ENCODE measurements around the gene VTI1A. TPM values are rescaled to one million over a fixed set of nuclear protein-coding genes. Genes with fewer than 3 reads are reported as not detected.

Gene VTI1A
- total and polyA plus RNA-seq, 4 donors = 5.5 to 26.9 (median 13.1) TPM

GRCh38 chr10:112465299-112465883 is 18.4 kb downstream of the VTI1A start:
- 96% methylated on average over 3 of the region's 3 CpGs for WGBS
- no peak overlapping the region for H3K27ac ChIP-seq (ENCODE audit: low read depth in 1 of 2, low read length in 2 of 2)
- peaks cover 0 to 23% (median 12%) of the 10 kb centered on the region in 4 donors for H3K36me3 ChIP-seq (ENCODE audit: control insufficient read depth in 4 of 4, insufficient read depth in 3 of 4, low read depth in 1 of 4, low read length in 3 of 4)

More at GRCh38 chr10:112465299-112465883, 18.4 kb downstream of the VTI1A start:
- Histone ChIP-seq H3K4me3 (ENCODE audit: low read depth in 1 of 3, low read length in 3 of 3) (no peak overlapping the region), H3K27me3 (ENCODE audit: control insufficient read depth in 4 of 4, insufficient read depth in 4 of 4, low read length in 3 of 4) (no peaks in the 10 kb centered on the region), H3K9ac (ENCODE audit: low read depth in 1 of 2, low read length in 2 of 2) (no peak overlapping the region), H3K9me3 (ENCODE audit: control insufficient read depth in 4 of 4, low read length in 3 of 4) (no peaks in the 10 kb centered on the region), H3K4me1 (ENCODE audit: control insufficient read depth in 4 of 4, insufficient read depth in 4 of 4, low read length in 3 of 4) (no peaks in the 10 kb centered on the region)
- DNase-seq (ENCODE audit: low spot score) = no peak
- TF ChIP-seq MAX (IDR thresholded peaks at IDR 0.05) (no peak), ZBTB33 (IDR thresholded peaks at IDR 0.05) (no peak), FOXA1 (IDR thresholded peaks at IDR 0.05) (no peak), HNF4A (conservative IDR thresholded peaks at IDR 0.05) (no peak), FOXA2 (IDR thresholded peaks at IDR 0.05) (no peak), RAD21 (IDR thresholded peaks at IDR 0.05) (no peak), YY1 (IDR thresholded peaks at IDR 0.05) (no peak), JUND (IDR thresholded peaks at IDR 0.05) (no peak), RXRA (IDR thresholded peaks at IDR 0.05) (no peak), CTCF (IDR thresholded peaks at IDR 0.05; ENCODE audit: low read depth, low read length, missing input control) (no peak), HNF4G (IDR thresholded peaks at IDR 0.05) (no peak), SP1 (IDR thresholded peaks at IDR 0.05) (no peak)
- TF ChIP-seq, protein P1, sequence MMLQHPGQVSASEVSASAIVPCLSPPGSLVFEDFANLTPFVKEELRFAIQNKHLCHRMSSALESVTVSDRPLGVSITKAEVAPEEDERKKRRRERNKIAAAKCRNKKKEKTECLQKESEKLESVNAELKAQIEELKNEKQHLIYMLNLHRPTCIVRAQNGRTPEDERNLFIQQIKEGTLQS (IDR thresholded peaks at IDR 0.05) = no peak
- TF ChIP-seq, protein P2, sequence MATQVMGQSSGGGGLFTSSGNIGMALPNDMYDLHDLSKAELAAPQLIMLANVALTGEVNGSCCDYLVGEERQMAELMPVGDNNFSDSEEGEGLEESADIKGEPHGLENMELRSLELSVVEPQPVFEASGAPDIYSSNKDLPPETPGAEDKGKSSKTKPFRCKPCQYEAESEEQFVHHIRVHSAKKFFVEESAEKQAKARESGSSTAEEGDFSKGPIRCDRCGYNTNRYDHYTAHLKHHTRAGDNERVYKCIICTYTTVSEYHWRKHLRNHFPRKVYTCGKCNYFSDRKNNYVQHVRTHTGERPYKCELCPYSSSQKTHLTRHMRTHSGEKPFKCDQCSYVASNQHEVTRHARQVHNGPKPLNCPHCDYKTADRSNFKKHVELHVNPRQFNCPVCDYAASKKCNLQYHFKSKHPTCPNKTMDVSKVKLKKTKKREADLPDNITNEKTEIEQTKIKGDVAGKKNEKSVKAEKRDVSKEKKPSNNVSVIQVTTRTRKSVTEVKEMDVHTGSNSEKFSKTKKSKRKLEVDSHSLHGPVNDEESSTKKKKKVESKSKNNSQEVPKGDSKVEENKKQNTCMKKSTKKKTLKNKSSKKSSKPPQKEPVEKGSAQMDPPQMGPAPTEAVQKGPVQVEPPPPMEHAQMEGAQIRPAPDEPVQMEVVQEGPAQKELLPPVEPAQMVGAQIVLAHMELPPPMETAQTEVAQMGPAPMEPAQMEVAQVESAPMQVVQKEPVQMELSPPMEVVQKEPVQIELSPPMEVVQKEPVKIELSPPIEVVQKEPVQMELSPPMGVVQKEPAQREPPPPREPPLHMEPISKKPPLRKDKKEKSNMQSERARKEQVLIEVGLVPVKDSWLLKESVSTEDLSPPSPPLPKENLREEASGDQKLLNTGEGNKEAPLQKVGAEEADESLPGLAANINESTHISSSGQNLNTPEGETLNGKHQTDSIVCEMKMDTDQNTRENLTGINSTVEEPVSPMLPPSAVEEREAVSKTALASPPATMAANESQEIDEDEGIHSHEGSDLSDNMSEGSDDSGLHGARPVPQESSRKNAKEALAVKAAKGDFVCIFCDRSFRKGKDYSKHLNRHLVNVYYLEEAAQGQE (IDR thresholded peaks at IDR 0.05) = no peak

Measured in liver (tissue), 9 donors.